ENCODE measurements around the gene SRL. TPM values are rescaled to one million over a fixed set of nuclear protein-coding genes. Genes with fewer than 3 reads are reported as not detected.

Gene SRL
- total and polyA plus RNA-seq, 2 of the 4 experiments (the other 2 are of a cell fraction), result under 0.01 to 0.14 TPM

GRCh38 chr16:4172070-4172469 lies 69.8 kb downstream of the SRL start:
- H2AK5ac ChIP-seq (ENCODE audit: low read depth, low read length), result 0 out of 2 replicates have a peak overlapping the region, but pooled peaks have one; percentile 37
- no peak overlapping the region for H2AK9ac ChIP-seq (replicated peaks; ENCODE audit: low read depth, low read length, poor library complexity)
- TF ChIP-seq RFX5 (IDR thresholded peaks at IDR 0.05; ENCODE audit: low read depth, low read length), result no peak
- peak; percentile 88 for TF ChIP-seq RCOR1 (IDR thresholded peaks at IDR 0.05; ENCODE audit: insufficient replicate concordance, low read length)
- no peak for TF ChIP-seq MXI1 (IDR thresholded peaks at IDR 0.05; ENCODE audit: borderline replicate concordance, low read depth, low read length)
- no peak for TF ChIP-seq BHLHE40 (IDR thresholded peaks at IDR 0.05; ENCODE audit: low read depth, low read length)
- no peak for TF ChIP-seq CTCF (conservative IDR thresholded peaks at IDR 0.05; ENCODE audit: low read depth, low read length)
- no peak for TF ChIP-seq CHD1 (IDR thresholded peaks at IDR 0.05; ENCODE audit: low read depth, low read length)
- no peak for TF ChIP-seq MAFK (IDR thresholded peaks at IDR 0.05; ENCODE audit: low read depth, low read length)
- TF ChIP-seq CEBPB (IDR thresholded peaks at IDR 0.05; ENCODE audit: low read depth, low read length), result peak; percentile 42; the same call in 1 of the 2 replicates
- TF ChIP-seq USF2 (IDR thresholded peaks at IDR 0.05; ENCODE audit: low read depth, low read length), result no peak
- TF ChIP-seq POLR2A (IDR thresholded peaks at IDR 0.05; ENCODE audit: low read depth, low read length), result no peak
- TF ChIP-seq NFE2L2 (IDR thresholded peaks at IDR 0.05; ENCODE audit: low read depth, low read length), result no peak
- no peak for TF ChIP-seq RAD21 (IDR thresholded peaks at IDR 0.05; ENCODE audit: low read length)
- no peak for TF ChIP-seq ELK1 (IDR thresholded peaks at IDR 0.05; ENCODE audit: borderline replicate concordance, low read depth, low read length)
- TF ChIP-seq MAZ (IDR thresholded peaks at IDR 0.05; ENCODE audit: borderline replicate concordance, low read depth, low read length), result no peak
- TF ChIP-seq FOS (IDR thresholded peaks at IDR 0.05; ENCODE audit: low read depth, low read length), result peak; percentile 36; the same call in 1 of the 2 replicates
- H2BK20ac ChIP-seq (ENCODE audit: low read depth, low read length), result peak overlapping the region; percentile 44; the same call in 1 of the 2 replicates
- peak; percentile 86 for DNase-seq
- H3K56ac ChIP-seq (ENCODE audit: extremely low read depth, insufficient read depth, low read length), result no peak overlapping the region
- peak overlapping the region; percentile 14; the same call in 1 of the 2 replicates for H4K5ac ChIP-seq (ENCODE audit: low read depth, low read length)
- H4K91ac ChIP-seq (ENCODE audit: insufficient read depth, low read depth, low read length), result no peak overlapping the region; the same call in 1 of the 2 replicates
- WGBS, 2 experiments (ENCODE audit: extremely low coverage in 2 of 2, insufficient read length in 1 of 2), result 78% methylated on average over 1 of the region's 3 CpGs; no CpG with 5 or more reads in 1 of the 2 experiments
- no TSS peak for BruUV-seq (replicated peaks)
- ChIA-PET POLR2A (ENCODE audit: unreplicated experiment) (interaction anchor here (0.6 kb wide), 2 partner anchors 50 to 82 kb away, joined by 3 to 4 read pairs; no protein-coding TSS in a partner anchor), CTCF (no interaction called here)
- H3K79me1 ChIP-seq (ENCODE audit: low read depth in 1 of 2, low read length in 2 of 2), result no peaks in the 10 kb centered on the region
- H3K14ac ChIP-seq (replicated peaks; ENCODE audit: low read depth, low read length), result peak overlapping the region; percentile 23; the same call in 1 of the 2 replicates
- H3K4ac ChIP-seq (ENCODE audit: low read depth, low read length), result peak overlapping the region; percentile 57
- no peak overlapping the region for H3K4me3 ChIP-seq (ENCODE audit: insufficient read depth, low read depth, low read length)
- H3K9ac ChIP-seq (ENCODE audit: low read depth, low read length), result no peak overlapping the region; the same call in 1 of the 2 replicates
- peaks cover 8% of the 10 kb centered on the region; the same call in 1 of the 2 replicates for H3K9me1 ChIP-seq (ENCODE audit: insufficient read depth, low read length)
- dilution Hi-C loops (cut with HindIII; ENCODE audit: low sequenced_read_pairs, unreplicated experiment), result no loop called here
- H3K23ac ChIP-seq (ENCODE audit: low read depth, low read length), result peak overlapping the region; percentile 9; the same call in 1 of the 2 replicates
- peak overlapping the region in 1 of 2 experiments; percentile 73; a peak in 1 of 4 replicates for H4K8ac ChIP-seq (ENCODE audit: low read depth in 2 of 2, low read length in 2 of 2)
- H3K36me3 ChIP-seq (ENCODE audit: control insufficient read depth, insufficient read depth, low read length), result no peaks in the 10 kb centered on the region
- intact Hi-C loops (cut with micrococcal nuclease), result loop anchor here (10.0 kb wide), 1 partner anchor 187 kb away; no protein-coding TSS in a partner anchor
- H3K4me1 ChIP-seq (ENCODE audit: control insufficient read depth, insufficient read depth, low read length), result peaks cover 10% of the 10 kb centered on the region
- no peaks in the 10 kb centered on the region for H4K20me1 ChIP-seq (ENCODE audit: insufficient read depth, low read length)
- H2BK120ac ChIP-seq (ENCODE audit: low read depth, low read length), result peak overlapping the region; percentile 79
- peak overlapping the region; percentile 83 for H2BK5ac ChIP-seq (ENCODE audit: low read depth, low read length, poor library complexity, severe bottlenecking)
- H3K27ac ChIP-seq (ENCODE audit: insufficient read depth, low read length), result peak overlapping the region; percentile 5; the same call in 1 of the 2 replicates
- peak overlapping the region; percentile 44; the same call in 1 of the 2 replicates for H3K18ac ChIP-seq (ENCODE audit: low read depth, low read length)
- H3K4me2 ChIP-seq (ENCODE audit: low read depth, low read length), result peak overlapping the region; percentile 59
- peak overlapping the region; percentile 89 for H2AFZ ChIP-seq (replicated peaks; ENCODE audit: low read length, poor library complexity)
- H3K27me3 ChIP-seq (ENCODE audit: control insufficient read depth, insufficient read depth, low read length), result no peaks in the 10 kb centered on the region
- peak; percentile 90 for ATAC-seq (ENCODE audit: low read depth)
- in situ Hi-C loops (cut with MboI; ENCODE audit: low sequenced_read_pairs), result no loop called here
- H2BK15ac ChIP-seq (ENCODE audit: low read depth, low read length), result peak overlapping the region; percentile 54; the same call in 1 of the 3 replicates
- no peaks in the 10 kb centered on the region for H3K9me3 ChIP-seq (ENCODE audit: control insufficient read depth, insufficient read depth, low read length)
